Amygdala (tissue), 56 donors: Measurements from ENCODE around the gene OR2S2.
"Not testable (repeated sequence)": the region's sequence is repeated elsewhere in the genome, so short reads cannot be mapped to it uniquely, and the experiment has no call there.

Source experiments
- DNase-seq, 56 donors: peaks; one replicate each; lab custom pipeline; 2025; lab: John Stamatoyannopoulos, UW

OR2S2 gene

DNA sequence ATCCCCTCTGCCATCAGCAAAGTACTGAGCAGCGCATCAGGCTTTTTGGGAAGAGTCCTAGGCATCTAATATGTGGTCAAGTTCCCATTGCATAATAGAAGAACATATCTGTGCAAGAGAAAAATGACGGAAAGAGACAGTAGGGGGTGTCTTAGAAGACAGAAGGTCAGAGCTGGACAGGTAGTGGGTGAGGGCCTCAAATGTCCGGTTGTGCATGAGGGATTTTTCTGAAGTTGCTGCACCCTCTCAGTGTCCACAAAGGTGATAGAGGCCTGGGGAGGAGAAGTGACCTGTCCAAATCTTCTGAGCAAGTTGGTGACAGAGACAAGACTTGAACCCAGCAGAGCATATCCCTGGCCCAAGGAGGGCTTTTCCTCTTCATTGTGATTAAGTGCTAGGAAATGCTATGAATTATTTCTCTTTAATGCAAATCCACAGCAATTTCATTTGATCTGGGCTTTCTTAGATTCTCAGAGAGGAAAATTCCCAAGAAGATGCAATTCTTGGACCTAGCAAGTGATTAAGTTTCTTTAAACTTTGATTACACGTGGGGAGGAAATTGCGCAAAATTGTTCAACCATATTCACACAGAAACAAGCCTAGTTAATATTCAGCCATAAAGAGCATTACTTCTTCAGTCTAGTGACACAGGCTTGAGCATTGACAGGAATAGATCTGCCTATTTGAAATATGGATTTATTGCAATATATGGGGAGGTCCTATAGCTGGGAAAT lies at the start of gene OR2S2:
Gene OR2S2, minus strand, starts transcription at position 51 of the 734 bp plus-strand sequence. CDS start 56 bp downstream, outside the sequence.
- no peak for DNase-seq

- no peak for DNase-seq
Observed at GRCh38 chr9:36007316-36007708, 49.4 kb upstream of the OR2S2 start.

GRCh38 chr9:36006549-36007315 lies 48.8 kb upstream of the OR2S2 start:
- no peak for DNase-seq

DNA sequence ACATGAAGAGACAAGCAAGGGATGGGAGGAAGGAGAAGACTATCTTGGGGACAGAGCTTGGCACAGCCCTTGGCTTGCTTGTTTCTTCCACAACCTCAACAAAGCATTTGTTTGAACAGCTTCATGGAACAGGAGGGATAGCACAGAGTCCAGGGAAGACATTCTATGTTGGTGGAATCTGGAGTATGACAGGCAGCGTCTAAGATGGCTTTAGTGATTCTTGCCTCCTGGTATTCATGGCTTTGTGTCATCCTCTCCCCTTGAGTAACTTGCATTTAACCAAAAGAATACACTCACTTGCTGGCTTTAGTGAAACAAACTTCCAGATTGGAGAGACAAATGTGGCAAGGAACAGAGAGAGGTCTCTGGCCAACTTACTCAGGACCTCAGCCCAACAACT lies 47.9 kb upstream of the OR2S2 start:
- DNase-seq, result no peak

DNA sequence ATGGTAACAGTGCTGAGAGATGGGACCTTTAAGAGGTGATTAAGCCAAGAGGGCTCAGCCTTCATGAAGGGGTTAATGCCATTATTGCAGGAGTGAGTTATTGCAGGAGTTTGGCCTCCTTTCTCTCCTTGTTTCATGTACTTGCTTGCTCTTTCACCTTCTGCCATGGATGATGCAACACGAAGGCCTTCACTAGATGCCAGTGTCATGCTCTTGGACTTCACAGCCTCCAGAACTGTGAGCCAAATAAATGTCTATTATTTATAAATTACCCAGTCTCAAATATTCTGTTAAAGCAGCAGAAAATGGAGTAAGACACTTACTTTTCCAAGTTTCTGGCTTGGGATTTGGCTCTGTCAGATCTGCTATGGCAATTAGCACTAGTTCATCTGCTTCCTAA lies 40.4 kb upstream of the OR2S2 start:
- DNase-seq, result no peak

DNA sequence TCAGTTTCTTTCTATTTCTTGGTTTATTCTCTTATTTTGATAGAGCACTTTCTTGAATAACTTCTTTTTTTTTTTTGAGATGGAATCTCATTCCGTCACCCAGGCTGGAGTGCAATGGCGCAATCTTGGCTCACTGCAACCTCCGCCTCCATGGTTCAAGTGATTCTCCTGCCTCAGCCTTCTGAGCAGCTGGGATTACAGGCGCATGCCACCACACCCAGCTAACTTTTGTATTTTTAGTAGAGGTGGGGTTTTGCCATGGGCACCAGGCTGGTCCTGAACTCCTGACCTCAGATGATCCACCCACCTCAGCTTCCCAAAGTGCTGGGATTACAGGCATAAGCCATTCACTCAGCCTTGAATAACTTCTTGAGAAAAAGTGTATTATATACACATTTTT lies 39.1 kb upstream of the OR2S2 start:
- DNase-seq, result not testable (repeated sequence)

DNA sequence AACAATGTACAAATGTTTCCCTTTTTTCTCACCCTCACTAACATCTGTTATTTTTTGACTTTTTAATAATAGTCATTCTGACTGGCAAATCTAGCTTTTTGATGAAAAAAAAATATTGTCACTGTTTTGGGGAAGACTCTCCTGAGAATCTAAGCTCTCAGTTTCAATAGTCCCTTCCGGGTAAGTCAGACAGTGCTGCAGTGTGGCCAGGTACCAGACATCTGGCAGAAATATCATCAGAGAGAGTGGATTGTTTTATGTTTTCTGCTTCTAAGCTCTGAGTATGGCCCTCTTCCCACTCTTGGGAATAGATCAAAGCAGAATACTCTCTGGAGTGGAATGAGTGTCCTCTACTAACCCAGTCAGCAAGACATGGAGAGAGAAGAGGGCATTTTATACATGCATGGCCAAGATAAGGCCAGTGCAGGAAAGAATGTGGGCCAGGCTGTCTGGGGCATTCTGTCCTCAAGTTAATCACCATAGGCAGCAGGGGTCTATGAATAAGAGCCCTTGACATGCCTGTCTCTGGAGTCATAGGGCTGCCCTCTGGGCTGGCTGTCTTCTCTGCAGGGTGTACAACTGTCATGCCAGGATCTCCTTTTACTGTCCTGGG lies 38.5 kb upstream of the OR2S2 start:
- DNase-seq, result no peak

DNA sequence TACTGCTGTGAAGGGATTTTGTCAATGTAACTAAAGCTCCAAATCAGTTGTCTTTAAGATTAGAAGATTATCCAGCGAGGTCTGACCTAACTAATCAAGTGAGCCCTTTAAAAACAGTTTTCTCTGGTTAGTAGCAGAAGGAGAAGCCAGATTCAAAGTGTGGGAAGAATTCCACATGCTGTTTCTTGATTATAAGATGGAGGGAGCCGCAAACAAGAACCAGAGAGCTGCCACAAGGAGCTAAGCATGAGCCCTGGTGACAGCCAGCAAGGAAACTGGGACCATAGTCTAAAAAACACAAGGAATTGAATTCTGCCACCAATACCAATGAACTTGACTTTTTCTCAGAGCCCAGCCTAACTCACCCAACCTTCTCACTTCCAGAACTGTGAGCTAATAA lies 37.0 kb upstream of the OR2S2 start:
- no peak for DNase-seq

GRCh38 chr9:35993976-35994720 lies 36.2 kb upstream of the OR2S2 start:
- DNase-seq, result no peak

- DNase-seq, result not testable (repeated sequence)
Observed at GRCh38 chr9:35993136-35993535, 35.2 kb upstream of the OR2S2 start.

DNA sequence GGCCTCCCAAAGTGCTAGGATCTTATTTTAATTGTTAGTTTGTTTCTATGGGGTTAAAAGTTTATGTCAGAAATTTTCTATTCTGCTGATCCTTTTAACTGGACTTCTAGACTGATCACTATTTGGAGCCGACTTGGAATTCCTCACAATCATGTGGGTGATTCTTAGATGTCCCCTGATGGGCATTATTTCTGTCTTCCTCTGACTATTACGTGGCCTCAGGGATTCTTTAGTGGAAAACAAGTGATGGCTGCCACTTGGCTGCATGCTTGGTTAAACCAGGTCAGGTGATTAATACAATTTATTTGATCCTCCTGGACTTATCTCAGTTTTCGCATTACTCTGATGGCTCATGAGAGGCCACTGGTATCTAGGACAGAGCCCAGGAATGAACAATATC lies 32.2 kb upstream of the OR2S2 start:
- DNase-seq, result no peak

DNA sequence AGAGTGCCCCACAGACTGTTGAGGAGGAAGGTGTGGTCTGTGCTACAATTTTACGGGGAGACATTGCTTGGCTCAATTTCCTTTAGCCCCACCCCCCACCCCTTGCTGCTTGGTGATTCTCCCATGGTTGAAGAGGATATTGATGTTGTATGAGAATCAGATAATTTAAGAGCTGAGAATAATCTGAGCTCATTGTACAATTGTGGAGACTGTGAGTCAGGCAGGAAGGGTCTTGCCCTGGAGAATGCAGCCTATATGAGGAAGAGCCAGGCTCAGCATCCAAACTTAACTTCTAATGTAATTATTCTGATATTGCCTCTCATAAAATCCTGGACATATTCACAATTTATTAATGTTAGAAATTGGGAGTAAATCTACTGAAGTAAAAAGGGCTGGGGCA lies 26.1 kb upstream of the OR2S2 start:
- DNase-seq, result no peak

DNA sequence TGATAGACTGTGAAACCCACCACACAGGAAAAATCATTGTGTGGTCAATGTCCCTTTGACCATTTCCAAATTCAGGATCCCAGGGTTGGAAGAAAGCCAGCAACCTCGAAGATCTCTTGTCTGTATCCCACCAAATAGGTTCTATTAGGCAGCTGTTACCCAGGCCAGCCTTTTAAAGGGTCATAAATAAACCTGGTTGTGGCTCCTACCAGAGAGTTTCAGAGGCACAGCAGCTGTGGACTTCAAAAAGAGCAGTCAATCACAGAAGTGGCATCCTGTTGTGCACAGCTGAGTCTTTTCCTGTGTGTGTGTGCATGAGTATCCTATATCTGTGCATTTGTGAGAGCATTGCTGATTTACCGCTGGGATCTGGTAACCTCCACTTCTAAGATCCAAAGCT lies 23.7 kb upstream of the OR2S2 start:
- DNase-seq, result no peak

GRCh38 chr9:35980289-35981011 lies 22.5 kb upstream of the OR2S2 start:
- DNase-seq, result no peak

DNA sequence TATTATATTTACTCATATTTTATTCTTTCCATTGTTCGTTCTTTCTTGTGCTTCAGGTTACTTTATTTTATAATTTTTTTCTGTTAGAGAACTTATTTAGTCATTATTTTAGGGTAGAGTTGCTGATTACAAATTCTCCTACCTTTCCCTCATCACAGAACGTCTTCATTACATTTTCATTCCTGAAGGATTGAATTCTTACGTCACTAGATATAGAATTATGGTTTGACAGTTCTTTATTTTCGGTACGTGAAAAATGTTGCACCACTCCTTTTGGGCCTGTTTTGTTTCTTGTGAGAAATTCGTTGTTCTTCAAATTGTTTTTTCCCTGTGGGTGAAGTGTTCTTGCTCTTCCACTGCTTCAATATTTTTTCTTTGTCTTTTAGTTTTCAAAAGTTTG lies 20.8 kb upstream of the OR2S2 start:
- DNase-seq, result no peak

DNA sequence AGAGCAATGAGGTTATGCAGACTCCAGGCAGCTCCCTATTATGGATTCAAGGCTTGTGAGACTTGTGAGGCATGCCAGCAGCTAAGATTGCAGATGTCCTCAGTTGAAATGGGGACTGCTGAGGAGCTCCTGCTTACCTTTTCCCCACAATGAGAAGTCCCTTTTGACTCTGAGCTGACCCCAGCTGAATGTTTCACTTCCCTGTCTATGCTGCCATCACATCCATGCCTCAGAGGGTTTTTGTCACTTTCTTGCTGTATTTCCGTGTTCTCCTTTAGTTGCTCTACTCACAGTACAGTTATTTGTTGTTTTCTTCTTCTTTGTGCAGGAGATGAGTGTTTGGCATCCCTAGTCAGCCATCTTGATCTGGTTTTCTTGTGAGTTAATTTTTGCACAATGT lies 18.8 kb upstream of the OR2S2 start:
- DNase-seq, result no peak

DNA sequence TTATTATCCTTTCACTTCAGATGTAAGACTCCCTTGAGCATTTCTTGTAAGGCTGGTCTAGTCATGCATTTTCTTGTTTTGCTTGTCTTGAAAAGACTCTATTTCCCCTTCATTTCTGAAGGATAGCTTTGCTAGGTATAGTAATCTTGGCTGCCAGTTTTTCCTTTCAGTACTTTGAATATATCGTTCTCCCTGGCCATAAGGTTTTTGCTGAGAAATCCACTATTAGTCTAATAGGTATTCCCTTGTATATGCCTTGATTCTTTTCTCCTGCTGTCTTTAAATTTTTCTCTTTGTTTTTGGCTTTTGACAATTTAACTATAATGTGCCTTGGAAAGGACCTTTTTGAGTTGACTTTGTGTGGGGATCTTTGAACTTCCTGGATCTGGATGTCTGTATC lies 16.8 kb upstream of the OR2S2 start:
- no peak for DNase-seq

- no peak for DNase-seq
Observed at GRCh38 chr9:35972093-35972492, 14.1 kb upstream of the OR2S2 start.

GRCh38 chr9:35967042-35967441 lies 9.1 kb upstream of the OR2S2 start:
- no peak for DNase-seq

GRCh38 chr9:35966433-35966832 lies 8.5 kb upstream of the OR2S2 start:
- no peak for DNase-seq
